Heart left ventricle (tissue), 13 donors: Measurements from ENCODE around the gene NAA25.

Experiments
- POLR2A ChIP-seq, 2 donors: fragments of 450-650 bp; IDR thresholded peaks; one replicate each; pipeline ENCODE4 v1.6.1; 2017; ENCODE audit warnings: antibody characterized with exemption in 2 of 2, mild to moderate bottlenecking in 2 of 2, moderate library complexity in 2 of 2
- TF ChIP-seq, protein P1 (sequence below), 12 donors: fragments of 200-600 bp; sonication (generic) in 4 of 12; IDR thresholded peaks; one replicate each; pipeline versions ENCODE4 v1.5.0 to v1.8.0; 2018 to 2022; ENCODE audit warnings: antibody characterized with exemption in 12 of 12, mild to moderate bottlenecking in 5 of 12
- donor health status: ischemic (EF 13 %, LVEDD 7.1; RV severe dilation, severe dysfunction).
- donor health status: DM: no; HTN: yes; CAD: no.
- donor health status: DM: no; HTN: no; CAD: no.
- donor health status: ischemic (EF 25% LVEDD 6.9; RV normal size, moderate dysfunction).
- donor health status: ischemic (EF 25% LVEDD 5.7; RV mildly dilated, moderate dysfunction).
- donor health status: ischemic (EF 35%, LVEDD 5.7; RV mildly dilated, moderate dysfunction).
- donor health status: nonischemic (EF 11% LVEDD 7.7; RV severe dilation, severe dysfunction).
- donor health status: DM: yes; HTN: yes; CAD: no.
- donor health status: PGD.
- donor health status: ischemic (EF 29% LVEDD 5.4; RV normal size, mild dysfunction).
- donor health status: nonischemic (EF 23%, LVEDD 6.1; RV moderate dilation, normal function).

DNA sequence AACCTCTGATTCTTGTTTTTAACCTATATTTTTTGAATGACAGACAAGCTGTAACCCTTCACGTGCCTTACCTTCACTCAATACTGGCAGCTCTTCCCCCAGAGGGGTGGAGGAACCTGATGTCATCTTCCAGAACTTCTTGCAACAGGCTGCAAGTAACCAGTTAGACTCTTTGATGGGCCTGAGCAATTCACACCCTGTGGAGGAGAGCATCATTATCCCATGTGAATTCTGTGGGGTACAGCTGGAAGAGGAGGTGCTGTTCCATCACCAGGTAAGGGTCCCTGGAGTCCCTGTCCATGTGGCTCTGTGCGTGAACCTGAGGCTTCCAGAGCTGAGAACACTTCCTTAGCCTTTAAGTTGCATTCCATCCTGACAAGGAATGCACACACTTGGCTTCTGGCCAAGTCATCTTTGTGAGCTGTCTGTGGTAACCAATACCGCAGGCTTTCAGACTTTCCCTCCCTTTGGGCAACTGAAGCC, 39.5 kb upstream of the NAA25 start:
- TF ChIP-seq, protein P1, sequence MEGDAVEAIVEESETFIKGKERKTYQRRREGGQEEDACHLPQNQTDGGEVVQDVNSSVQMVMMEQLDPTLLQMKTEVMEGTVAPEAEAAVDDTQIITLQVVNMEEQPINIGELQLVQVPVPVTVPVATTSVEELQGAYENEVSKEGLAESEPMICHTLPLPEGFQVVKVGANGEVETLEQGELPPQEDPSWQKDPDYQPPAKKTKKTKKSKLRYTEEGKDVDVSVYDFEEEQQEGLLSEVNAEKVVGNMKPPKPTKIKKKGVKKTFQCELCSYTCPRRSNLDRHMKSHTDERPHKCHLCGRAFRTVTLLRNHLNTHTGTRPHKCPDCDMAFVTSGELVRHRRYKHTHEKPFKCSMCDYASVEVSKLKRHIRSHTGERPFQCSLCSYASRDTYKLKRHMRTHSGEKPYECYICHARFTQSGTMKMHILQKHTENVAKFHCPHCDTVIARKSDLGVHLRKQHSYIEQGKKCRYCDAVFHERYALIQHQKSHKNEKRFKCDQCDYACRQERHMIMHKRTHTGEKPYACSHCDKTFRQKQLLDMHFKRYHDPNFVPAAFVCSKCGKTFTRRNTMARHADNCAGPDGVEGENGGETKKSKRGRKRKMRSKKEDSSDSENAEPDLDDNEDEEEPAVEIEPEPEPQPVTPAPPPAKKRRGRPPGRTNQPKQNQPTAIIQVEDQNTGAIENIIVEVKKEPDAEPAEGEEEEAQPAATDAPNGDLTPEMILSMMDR (IDR thresholded peaks at IDR 0.05) = no peak
- no peak for TF ChIP-seq POLR2A (IDR thresholded peaks at IDR 0.05)
